CD14-positive monocyte (primary cell): ENCODE data around the gene APCDD1. TPM values are rescaled to one million over a fixed set of nuclear protein-coding genes. Genes with fewer than 3 reads are reported as not detected.
"Not testable (repeated sequence)": the region's sequence is repeated elsewhere in the genome, so short reads cannot be mapped to it uniquely, and the experiment has no call there.

Source experiments
- DNase-seq, 3 donors: peaks; one replicate each; pipeline ENCODE4 v3.0.0-alpha.2; 2011 to 2022
- H2AFZ ChIP-seq: 2 replicates; pipeline ENCODE4 v1.6.0; 2012; ENCODE audit warnings: mild to moderate bottlenecking, low read depth, low read length, inconsistent platforms; ENCODE audit not compliant: insufficient read depth, poor library complexity, severe bottlenecking
- H3K27ac ChIP-seq, 2 donors: 1 replicate in 1 of 2; 2 replicates in 1 of 2; pipeline ENCODE4 v1.5.1; 2012 to 2013; ENCODE audit warnings: low read length in 2 of 2, control low read depth in 1 of 2, inconsistent platforms in 1 of 2, low read depth in 1 of 2, mild to moderate bottlenecking in 1 of 2
- H3K27me3 ChIP-seq, 2 donors: one replicate each; pipeline versions ENCODE4 v1.6.0 to v1.6.1; 2011 to 2013; ENCODE audit warnings: low read length in 2 of 2; ENCODE audit not compliant: control insufficient read depth in 2 of 2, insufficient read depth in 2 of 2
- H3K36me3 ChIP-seq, 2 donors: replicated peaks in 1 of 2; 1 replicate in 1 of 2; 2 replicates in 1 of 2; pipeline versions ENCODE4 v1.5.1 to v1.6.1; 2012 to 2013; ENCODE audit warnings: low read length in 2 of 2, control low read depth in 1 of 2, inconsistent platforms in 1 of 2, mild to moderate bottlenecking in 1 of 2; ENCODE audit not compliant: insufficient read depth in 2 of 2, control insufficient read depth in 1 of 2
- H3K4me1 ChIP-seq, 2 donors: 1 replicate in 1 of 2; 2 replicates in 1 of 2; pipeline versions ENCODE4 v1.5.1 to v1.6.1; 2012 to 2013; ENCODE audit warnings: low read length in 2 of 2, control low read depth in 1 of 2, inconsistent platforms in 1 of 2, mild to moderate bottlenecking in 1 of 2, moderate library complexity in 1 of 2; ENCODE audit not compliant: insufficient read depth in 2 of 2, control insufficient read depth in 1 of 2
- H3K4me2 ChIP-seq: replicated peaks from 2 replicates; pipeline ENCODE3; 2012; ENCODE audit warnings: low read length, moderate library complexity, mild to moderate bottlenecking; ENCODE audit not compliant: poor library complexity, severe bottlenecking; ENCODE audit errors: extremely low read depth
- H3K4me3 ChIP-seq, 3 experiments: fragments of 200-600 bp in 1 of 3; sonication (generic) in 1 of 3; replicated peaks in 1 of 3; 1 replicate in 2 of 3; 2 replicates in 1 of 3; pipeline ENCODE4 v1.5.1; 2011 to 2013; ENCODE audit warnings: low read length in 3 of 3, mild to moderate bottlenecking in 3 of 3, control low read depth in 2 of 3, low read depth in 2 of 3, inconsistent platforms in 1 of 3, moderate library complexity in 1 of 3
- H3K79me2 ChIP-seq: 2 replicates; pipeline ENCODE4 v1.6.0; 2012; ENCODE audit warnings: mild to moderate bottlenecking, control low read depth, inconsistent platforms, low read length, moderate library complexity; ENCODE audit not compliant: insufficient read depth
- H3K9ac ChIP-seq: 2 replicates; pipeline ENCODE4 v1.6.0; 2017; ENCODE audit warnings: low read length, mild to moderate bottlenecking; ENCODE audit not compliant: insufficient read depth, poor library complexity, severe bottlenecking
- H3K9me3 ChIP-seq, 2 donors: replicated peaks in 1 of 2; 1 replicate in 1 of 2; 2 replicates in 1 of 2; pipeline versions ENCODE4 v1.5.1 to v1.6.1; 2012 to 2013; ENCODE audit warnings: low read length in 2 of 2, control low read depth in 1 of 2; ENCODE audit not compliant: control insufficient read depth in 1 of 2, insufficient read depth in 1 of 2
- H4K20me1 ChIP-seq: 2 replicates; pipeline ENCODE4 v1.6.0; 2012; ENCODE audit warnings: mild to moderate bottlenecking, low read length, control low read depth, moderate library complexity; ENCODE audit not compliant: insufficient read depth
- H3K27ac Mint-ChIP-seq, 7 donors: one replicate each; pipeline ENCODE4 v1.8.0; 2020; ENCODE audit warnings: mild to moderate bottlenecking in 7 of 7, mixed read lengths in 7 of 7, moderate library complexity in 6 of 7, inconsistent platforms in 2 of 7
- H3K27me3 Mint-ChIP-seq, 3 donors: one replicate each; pipeline ENCODE4 v1.8.0; 2021 to 2022; ENCODE audit warnings: low read depth in 3 of 3, mild to moderate bottlenecking in 3 of 3, mixed read lengths in 3 of 3, moderate library complexity in 3 of 3, inconsistent platforms in 1 of 3
- H3K36me3 Mint-ChIP-seq, 2 donors: one replicate each; pipeline ENCODE4 v1.8.0; 2020; ENCODE audit warnings: mixed read lengths in 2 of 2, inconsistent platforms in 1 of 2, mild to moderate bottlenecking in 1 of 2
- H3K4me1 Mint-ChIP-seq: one replicate; pipeline ENCODE4 v1.8.0; 2020; ENCODE audit warnings: mild to moderate bottlenecking, mixed read lengths
- H3K4me3 Mint-ChIP-seq, 2 donors: one replicate each; pipeline ENCODE4 v1.8.0; 2020; ENCODE audit warnings: mild to moderate bottlenecking in 2 of 2, mixed read lengths in 2 of 2, moderate library complexity in 1 of 2
- H3K9me3 Mint-ChIP-seq, 7 donors: one replicate each; pipeline ENCODE4 v1.8.0; 2020 to 2022; ENCODE audit warnings: mixed read lengths in 7 of 7, mild to moderate bottlenecking in 6 of 7, moderate library complexity in 6 of 7, inconsistent platforms in 2 of 7
- WGBS: methylation state at CpG from one replicate; pipeline ENCODE4 v1.1.5; 2013; ENCODE audit warnings: missing lambda C conversion rate; ENCODE audit not compliant: insufficient coverage; 5-methylcytosine and 5-hydroxymethylcytosine counted together
- intact Hi-C, 2 donors: fragments of 100-400 bp; cut with micrococcal nuclease; formaldehyde crosslinking; loops; one replicate each; pipeline versions ENCODE4 v1.15.0 to v1.15.1; 2023
- polyA plus RNA-seq, 3 donors: library from polyadenylated mRNA; depleted of rRNA in 1 of 3; unstranded in 2 of 3; stranded (reverse) in 1 of 3; fragments of 300-500 nt in 2 of 3; fragments of >200 nt in 1 of 3; fragmentation: Illumina TruSeq in 2 of 3; gene quantifications; 1 replicate in 2 of 3; 2 replicates in 1 of 3; pipeline ENCODE4 v1.2.3, GENCODE V29; 2012 to 2021
- TF ChIP-seq, protein P1 (sequence below): fragments of 200-600 bp; IDR thresholded peaks from one replicate; pipeline ENCODE4 v1.8.0; 2022; ENCODE audit warnings: antibody characterized with exemption, mild to moderate bottlenecking

APCDD1 gene
- polyA plus RNA-seq, 3 donors: 1.2 to 4.8 (median 1.6) TPM

DNA sequence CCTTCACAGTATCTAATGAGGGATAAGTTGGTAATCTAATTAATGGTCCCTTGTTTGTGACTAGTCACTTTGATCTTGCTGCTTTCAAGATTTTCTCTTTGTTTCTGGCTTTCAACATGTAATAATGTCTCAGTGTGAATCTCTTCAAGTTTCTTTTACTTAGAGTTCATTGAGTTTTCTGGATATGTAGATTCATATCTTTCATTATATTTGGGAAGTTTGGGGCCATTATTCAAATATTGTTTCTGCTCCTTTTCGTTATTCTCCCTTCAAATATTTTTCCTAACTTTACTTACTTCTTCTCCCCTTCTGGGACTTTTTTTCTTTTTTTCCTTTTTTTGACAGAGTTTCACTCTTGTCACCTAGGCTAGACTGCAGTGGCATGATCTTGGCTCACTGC is 50.3 kb downstream of the APCDD1 start:
- Histone ChIP-seq H3K79me2 (no peaks in the 10 kb centered on the region), H3K4me1 (peaks cover 9% of the 10 kb centered on the region in 2 donors), H2AFZ (no peak overlapping the region), H3K9ac (no peak overlapping the region), H3K4me3 (no peak overlapping the region), H3K9me3 (peaks cover 23 to 26% of the 10 kb centered on the region in 2 donors), H3K36me3 (no peaks in the 10 kb centered on the region), H4K20me1 (no peaks in the 10 kb centered on the region), H3K27ac (no peak overlapping the region), H3K4me2 (no peak overlapping the region), H3K27me3 (no peaks in the 10 kb centered on the region)
- Mint-ChIP-seq H3K4me3 (no peak overlapping the region), H3K27me3 (peaks cover under 1 to 1% (median 1%) of the 10 kb centered on the region in 3 donors), H3K27ac (no peak overlapping the region), H3K9me3 (peaks cover 19 to 40% (median 33%) of the 10 kb centered on the region in 7 donors), H3K36me3 (peaks cover 0 to 8% of the 10 kb centered on the region in 2 donors), H3K4me1 (peaks cover 16% of the 10 kb centered on the region)
- intact Hi-C loops: no loop called here
- no peak for DNase-seq
- 83% methylated on average over 1 of the region's 1 CpG for WGBS
- TF ChIP-seq, protein P1, sequence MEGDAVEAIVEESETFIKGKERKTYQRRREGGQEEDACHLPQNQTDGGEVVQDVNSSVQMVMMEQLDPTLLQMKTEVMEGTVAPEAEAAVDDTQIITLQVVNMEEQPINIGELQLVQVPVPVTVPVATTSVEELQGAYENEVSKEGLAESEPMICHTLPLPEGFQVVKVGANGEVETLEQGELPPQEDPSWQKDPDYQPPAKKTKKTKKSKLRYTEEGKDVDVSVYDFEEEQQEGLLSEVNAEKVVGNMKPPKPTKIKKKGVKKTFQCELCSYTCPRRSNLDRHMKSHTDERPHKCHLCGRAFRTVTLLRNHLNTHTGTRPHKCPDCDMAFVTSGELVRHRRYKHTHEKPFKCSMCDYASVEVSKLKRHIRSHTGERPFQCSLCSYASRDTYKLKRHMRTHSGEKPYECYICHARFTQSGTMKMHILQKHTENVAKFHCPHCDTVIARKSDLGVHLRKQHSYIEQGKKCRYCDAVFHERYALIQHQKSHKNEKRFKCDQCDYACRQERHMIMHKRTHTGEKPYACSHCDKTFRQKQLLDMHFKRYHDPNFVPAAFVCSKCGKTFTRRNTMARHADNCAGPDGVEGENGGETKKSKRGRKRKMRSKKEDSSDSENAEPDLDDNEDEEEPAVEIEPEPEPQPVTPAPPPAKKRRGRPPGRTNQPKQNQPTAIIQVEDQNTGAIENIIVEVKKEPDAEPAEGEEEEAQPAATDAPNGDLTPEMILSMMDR: no peak

DNA sequence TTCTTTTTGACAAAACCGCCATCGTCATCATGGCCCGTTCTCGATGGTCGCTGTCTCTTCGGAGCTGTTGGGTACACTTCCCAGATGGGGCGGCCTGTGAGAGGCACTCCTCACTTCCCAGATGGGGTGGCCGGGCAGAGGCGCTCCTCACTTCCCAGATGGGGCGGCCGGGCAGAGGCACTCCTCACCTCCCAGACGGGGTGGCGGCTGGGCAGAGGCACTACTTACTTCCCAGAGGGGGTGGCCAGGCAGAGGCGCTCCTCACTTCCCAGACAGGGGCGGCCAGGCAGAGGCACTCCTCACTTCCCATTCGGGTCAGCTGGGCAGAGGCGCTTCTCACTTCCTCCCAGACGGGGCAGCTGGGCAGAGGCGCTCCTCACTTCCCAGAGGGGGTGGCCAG is 51.5 kb downstream of the APCDD1 start:
- intact Hi-C loops, H3K4me1 ChIP-seq, H3K27me3 Mint-ChIP-seq, H3K79me2 ChIP-seq, H2AFZ ChIP-seq, DNase-seq, H3K27ac ChIP-seq, H3K9ac ChIP-seq, H3K4me2 ChIP-seq, H3K27me3 ChIP-seq, H3K4me3 Mint-ChIP-seq, H3K4me3 ChIP-seq, H3K36me3 Mint-ChIP-seq, H4K20me1 ChIP-seq, H3K27ac Mint-ChIP-seq, H3K36me3 ChIP-seq: not testable (repeated sequence)
- peaks cover 23 to 26% of the 10 kb centered on the region in 2 donors for H3K9me3 ChIP-seq
- Mint-ChIP-seq H3K4me1 (peaks cover 12% of the 10 kb centered on the region), H3K9me3 (peaks cover 19 to 39% (median 33%) of the 10 kb centered on the region in 7 donors)
- 93% methylated on average over 14 of the region's 19 CpGs for WGBS
